Middle frontal gyrus (tissue), 1 donor: ENCODE data around the gene TRPC4AP.

ENCODE experiments used
- DNase-seq: peaks from one replicate; pipeline ENCODE4 v3.0.0-alpha.2; 2015; ENCODE audit warnings: low spot score; ENCODE audit errors: extremely low spot score

TRPC4AP gene

GRCh38 chr20:35003211-35004031 is 89.2 kb downstream of the TRPC4AP start:
- no peak for DNase-seq

- DNase-seq, result no peak
Observed at GRCh38 chr20:35002426-35003210, 90.0 kb downstream of the TRPC4AP start.

- DNase-seq, result no peak
Observed at GRCh38 chr20:35001596-35002362, 90.8 kb downstream of the TRPC4AP start.

GRCh38 chr20:35000922-35001595 is 91.5 kb downstream of the TRPC4AP start:
- no peak for DNase-seq

GRCh38 chr20:35000311-35000921 is 92.2 kb downstream of the TRPC4AP start:
- DNase-seq, result no peak

- no peak for DNase-seq
Observed at GRCh38 chr20:34999782-35000181, 92.8 kb downstream of the TRPC4AP start.

- no peak for DNase-seq
Observed at GRCh38 chr20:34999021-34999451, 93.6 kb downstream of the TRPC4AP start.

GRCh38 chr20:34998331-34998950 is 94.2 kb downstream of the TRPC4AP start:
- no peak for DNase-seq

GRCh38 chr20:34997774-34998173 is 94.8 kb downstream of the TRPC4AP start:
- DNase-seq, result no peak

- DNase-seq, result peak; percentile 58
Observed at GRCh38 chr20:34997131-34997561, 95.5 kb downstream of the TRPC4AP start.

GRCh38 chr20:34996243-34997028 is 96.2 kb downstream of the TRPC4AP start:
- DNase-seq, result no peak

GRCh38 chr20:34995696-34996095 is 96.9 kb downstream of the TRPC4AP start:
- DNase-seq, result no peak

GRCh38 chr20:34995192-34995591 is 97.4 kb downstream of the TRPC4AP start:
- no peak for DNase-seq

GRCh38 chr20:34994509-34995131 is 98.0 kb downstream of the TRPC4AP start:
- DNase-seq, result no peak

- no peak for DNase-seq
Observed at GRCh38 chr20:34993941-34994508, 98.6 kb downstream of the TRPC4AP start.

GRCh38 chr20:34992751-34993417 is 99.7 kb downstream of the TRPC4AP start:
- DNase-seq, result no peak

GRCh38 chr20:34990661-34991214 is 101.9 kb downstream of the TRPC4AP start:
- no peak for DNase-seq

GRCh38 chr20:34990231-34990630 is 102.4 kb downstream of the TRPC4AP start:
- no peak for DNase-seq
